Measurements from ENCODE around the gene HDAC8. TPM values are rescaled to one million over a fixed set of nuclear protein-coding genes. Genes with fewer than 3 reads are reported as not detected.
"Not testable (repeated sequence)": the region's sequence is repeated elsewhere in the genome, so short reads cannot be mapped to it uniquely, and the experiment has no call there.

HDAC8 gene
- total RNA-seq, 1 donor from 2014 or later, result 22.3 TPM

DNA sequence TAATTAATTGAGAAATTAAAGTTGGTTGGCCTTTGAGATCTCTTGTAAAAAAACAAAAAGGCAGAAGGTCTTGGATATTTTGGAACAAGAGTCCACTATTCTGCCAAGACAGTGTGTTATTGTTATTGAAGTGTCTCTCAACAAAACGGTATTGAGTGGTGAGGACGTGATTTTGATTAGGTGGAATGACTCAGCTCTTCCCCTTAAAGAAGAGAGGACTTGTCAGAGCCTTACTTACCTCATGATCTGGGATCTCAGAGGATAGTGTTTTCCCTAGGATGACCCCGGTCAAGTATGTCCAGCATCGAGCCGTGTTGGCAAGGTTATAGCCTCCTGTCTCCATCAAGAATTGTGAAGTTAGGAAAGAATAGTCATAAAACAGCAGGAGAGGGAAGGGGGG is 110.9 kb downstream of the HDAC8 start:
- Histone ChIP-seq H3K27me3 (ENCODE audit: control insufficient read depth, insufficient read depth, low read length) (no peaks in the 10 kb centered on the region), H3K4me3 (ENCODE audit: low read depth, low read length) (no peak overlapping the region), H3K36me3 (ENCODE audit: control insufficient read depth, insufficient read depth, low read length) (no peaks in the 10 kb centered on the region)
- no peak for DNase-seq (ENCODE audit: low read depth)
- no peak for TF ChIP-seq CTCF (IDR thresholded peaks at IDR 0.05; ENCODE audit: insufficient read depth, low read length, poor library complexity, severe bottlenecking)

DNA sequence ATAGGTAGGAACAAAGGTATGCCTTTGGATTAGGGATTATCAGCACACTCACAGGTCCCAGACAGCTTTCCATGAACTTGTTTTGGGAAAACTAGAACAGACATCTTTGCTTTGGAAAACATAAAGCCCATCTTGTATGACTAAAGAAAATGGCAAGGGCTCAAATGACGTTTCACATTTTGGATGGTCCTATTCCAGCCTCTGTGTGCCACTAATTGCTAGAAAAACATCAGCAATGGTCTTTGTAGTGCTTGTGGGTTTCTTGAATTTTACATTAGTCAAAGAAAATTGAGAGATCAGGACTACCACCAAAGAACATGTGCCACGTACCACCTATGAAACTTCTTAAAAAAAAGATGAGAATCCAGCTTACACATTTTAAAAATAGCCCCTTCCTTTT is 111.4 kb downstream of the HDAC8 start:
- H3K4me3 ChIP-seq (ENCODE audit: low read depth, low read length), result no peak overlapping the region
- H3K36me3 ChIP-seq (ENCODE audit: control insufficient read depth, insufficient read depth, low read length), result no peaks in the 10 kb centered on the region
- H3K27me3 ChIP-seq (ENCODE audit: control insufficient read depth, insufficient read depth, low read length), result no peaks in the 10 kb centered on the region
- TF ChIP-seq CTCF (IDR thresholded peaks at IDR 0.05; ENCODE audit: insufficient read depth, low read length, poor library complexity, severe bottlenecking), result no peak
- no peak for DNase-seq (ENCODE audit: low read depth)

DNA sequence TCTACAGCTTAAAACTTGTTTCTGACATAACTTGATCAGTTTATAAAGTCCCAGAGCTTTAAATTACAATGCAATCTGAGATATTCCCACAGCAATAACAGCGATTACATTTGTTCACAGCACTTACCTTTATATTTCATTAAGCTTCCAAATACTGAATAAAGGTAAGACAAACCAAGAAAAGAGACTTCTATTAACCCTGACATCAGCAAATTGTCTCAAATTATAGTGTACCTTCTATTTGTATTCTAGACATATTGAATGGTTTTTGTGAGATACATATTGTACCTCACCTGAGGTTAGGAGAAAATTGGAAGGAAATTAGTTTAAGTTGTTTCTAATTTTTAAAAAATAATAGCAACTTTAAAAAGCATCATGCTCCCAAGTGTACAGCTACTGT is 111.9 kb downstream of the HDAC8 start:
- DNase-seq (ENCODE audit: low read depth), result no peak
- no peaks in the 10 kb centered on the region for H3K36me3 ChIP-seq (ENCODE audit: control insufficient read depth, insufficient read depth, low read length)
- H3K27me3 ChIP-seq (ENCODE audit: control insufficient read depth, insufficient read depth, low read length), result no peaks in the 10 kb centered on the region
- H3K4me3 ChIP-seq (ENCODE audit: low read depth, low read length), result no peak overlapping the region
- no peak for TF ChIP-seq CTCF (IDR thresholded peaks at IDR 0.05; ENCODE audit: insufficient read depth, low read length, poor library complexity, severe bottlenecking)

DNA sequence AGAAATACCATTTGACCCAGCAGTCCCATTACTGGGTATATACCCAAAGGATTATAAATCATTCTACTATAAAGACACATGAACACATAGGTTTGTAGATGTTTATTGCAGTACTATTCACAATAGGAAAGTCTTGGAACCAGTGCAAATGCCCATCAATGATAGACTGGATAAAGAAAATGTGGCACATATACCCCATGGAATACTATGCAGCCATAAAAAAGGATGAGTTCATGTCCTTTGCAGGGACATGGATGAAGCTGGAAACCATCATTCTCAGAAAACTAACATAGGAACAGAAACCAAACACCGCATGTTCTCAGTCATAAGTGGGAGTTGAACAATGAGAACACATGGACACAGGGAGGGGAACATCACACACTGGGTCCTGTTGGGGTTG is 123.6 kb downstream of the HDAC8 start:
- not testable (repeated sequence) for H3K27me3 ChIP-seq (ENCODE audit: control insufficient read depth, insufficient read depth, low read length); H3K36me3 ChIP-seq (ENCODE audit: control insufficient read depth, insufficient read depth, low read length); H3K4me3 ChIP-seq (ENCODE audit: low read depth, low read length); DNase-seq (ENCODE audit: low read depth)

DNA sequence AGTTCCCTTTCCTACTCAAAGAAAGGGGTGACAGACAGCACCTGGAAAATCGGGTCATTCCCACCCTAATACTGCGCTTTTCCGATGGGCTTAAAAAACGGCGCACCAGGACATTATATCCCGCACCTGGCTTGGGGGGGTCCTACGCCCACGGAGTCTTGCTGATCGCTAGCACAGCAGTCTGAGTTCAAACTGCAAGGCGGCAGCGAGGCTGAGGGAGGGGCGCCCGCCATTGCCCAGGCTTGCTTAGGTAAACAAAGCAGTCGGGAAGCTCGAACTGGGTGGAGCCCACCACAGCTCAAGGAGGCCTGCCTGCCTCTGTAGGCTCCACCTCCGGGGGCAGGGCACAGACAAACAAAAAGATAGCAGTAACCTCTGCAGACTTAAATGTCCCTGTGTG is 131.9 kb downstream of the HDAC8 start:
- H3K36me3 ChIP-seq (ENCODE audit: control insufficient read depth, insufficient read depth, low read length); DNase-seq (ENCODE audit: low read depth); H3K4me3 ChIP-seq (ENCODE audit: low read depth, low read length); H3K27me3 ChIP-seq (ENCODE audit: control insufficient read depth, insufficient read depth, low read length): not testable (repeated sequence)

DNA sequence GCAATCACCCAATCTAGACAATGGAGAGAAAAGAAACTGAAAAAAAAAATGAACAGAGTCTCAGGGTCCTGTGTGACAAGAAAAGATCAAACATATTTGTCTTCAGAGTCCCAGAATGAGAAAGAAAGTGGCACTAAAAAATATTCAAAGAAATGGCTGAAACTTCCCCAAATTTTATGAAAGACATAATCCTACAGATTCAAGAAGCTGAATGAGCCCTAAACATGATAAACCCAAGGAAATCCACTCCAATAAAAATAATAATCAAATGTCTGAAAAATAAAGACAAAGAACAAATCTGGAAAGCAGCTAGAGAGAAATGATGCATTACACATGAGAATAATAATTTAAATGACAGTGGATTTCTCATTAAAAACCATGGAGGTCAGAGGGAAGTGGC is 136.6 kb downstream of the HDAC8 start:
- no peak for TF ChIP-seq CTCF (IDR thresholded peaks at IDR 0.05; ENCODE audit: insufficient read depth, low read length, poor library complexity, severe bottlenecking)
- no peak overlapping the region for H3K4me3 ChIP-seq (ENCODE audit: low read depth, low read length)
- no peaks in the 10 kb centered on the region for H3K36me3 ChIP-seq (ENCODE audit: control insufficient read depth, insufficient read depth, low read length)
- DNase-seq (ENCODE audit: low read depth), result no peak
- no peaks in the 10 kb centered on the region for H3K27me3 ChIP-seq (ENCODE audit: control insufficient read depth, insufficient read depth, low read length)

- Histone ChIP-seq H3K27me3 (ENCODE audit: control insufficient read depth, insufficient read depth, low read length) (no peaks in the 10 kb centered on the region), H3K36me3 (ENCODE audit: control insufficient read depth, insufficient read depth, low read length) (no peaks in the 10 kb centered on the region), H3K4me3 (ENCODE audit: low read depth, low read length) (no peak overlapping the region)
- DNase-seq (ENCODE audit: low read depth), result no peak
- TF ChIP-seq CTCF (IDR thresholded peaks at IDR 0.05; ENCODE audit: insufficient read depth, low read length, poor library complexity, severe bottlenecking), result no peak
Measured at GRCh38 chrX:72430405-72430968, 142.2 kb downstream of the HDAC8 start.

Data from kidney epithelial cell (primary cell).